ENCODE results near the gene CHD1L. TPM values are rescaled to one million over a fixed set of nuclear protein-coding genes. Genes with fewer than 3 reads are reported as not detected.

CHD1L gene
- total and polyA plus RNA-seq, 2 donors (not counting 3 experiments of a cell fraction or from before 2014, with no cell fraction given) = 12.3 to 33.8 TPM

DNA sequence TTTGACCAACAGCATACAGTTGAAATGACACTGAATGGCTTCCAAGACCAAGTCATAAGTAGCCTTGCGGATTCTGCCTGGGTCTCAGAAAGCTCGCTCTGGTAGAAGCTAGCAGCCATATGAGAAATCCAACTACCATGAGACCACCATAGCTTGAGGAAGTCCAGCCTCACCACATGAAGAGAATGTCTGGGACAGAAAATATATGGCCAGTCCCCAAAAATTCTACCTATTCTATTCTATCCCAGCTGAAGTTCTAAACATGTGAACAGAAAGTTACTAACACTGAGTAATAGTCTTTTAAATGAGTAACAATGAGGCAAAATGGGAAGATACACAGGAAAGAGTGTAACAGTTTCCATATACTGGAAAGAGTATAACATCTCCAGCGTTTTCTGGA, 26.4 kb upstream of the CHD1L start:
- intact Hi-C loops (cut with micrococcal nuclease) = no loop called here
- TF ChIP-seq EZH2 (IDR thresholded peaks at IDR 0.05; ENCODE audit: borderline replicate concordance, low read depth, low read length, severe bottlenecking) (no peak), JUN (IDR thresholded peaks at IDR 0.05; ENCODE audit: borderline replicate concordance, insufficient read depth, insufficient read length, low read depth) (no peak), MYC (IDR thresholded peaks at IDR 0.05; ENCODE audit: low read depth, low read length) (no peak), FOS (IDR thresholded peaks at IDR 0.05; ENCODE audit: borderline replicate concordance, insufficient read depth, low read length) (no peak), POLR2A (IDR thresholded peaks at IDR 0.05; ENCODE audit: low read depth, low read length) (no peak), MAX (IDR thresholded peaks at IDR 0.05; ENCODE audit: insufficient read depth, insufficient read length) (no peak), POLR2AphosphoS5 (IDR thresholded peaks at IDR 0.05; ENCODE audit: insufficient read depth, low read depth, low read length) (no peak)
- TF ChIP-seq, protein P1, sequence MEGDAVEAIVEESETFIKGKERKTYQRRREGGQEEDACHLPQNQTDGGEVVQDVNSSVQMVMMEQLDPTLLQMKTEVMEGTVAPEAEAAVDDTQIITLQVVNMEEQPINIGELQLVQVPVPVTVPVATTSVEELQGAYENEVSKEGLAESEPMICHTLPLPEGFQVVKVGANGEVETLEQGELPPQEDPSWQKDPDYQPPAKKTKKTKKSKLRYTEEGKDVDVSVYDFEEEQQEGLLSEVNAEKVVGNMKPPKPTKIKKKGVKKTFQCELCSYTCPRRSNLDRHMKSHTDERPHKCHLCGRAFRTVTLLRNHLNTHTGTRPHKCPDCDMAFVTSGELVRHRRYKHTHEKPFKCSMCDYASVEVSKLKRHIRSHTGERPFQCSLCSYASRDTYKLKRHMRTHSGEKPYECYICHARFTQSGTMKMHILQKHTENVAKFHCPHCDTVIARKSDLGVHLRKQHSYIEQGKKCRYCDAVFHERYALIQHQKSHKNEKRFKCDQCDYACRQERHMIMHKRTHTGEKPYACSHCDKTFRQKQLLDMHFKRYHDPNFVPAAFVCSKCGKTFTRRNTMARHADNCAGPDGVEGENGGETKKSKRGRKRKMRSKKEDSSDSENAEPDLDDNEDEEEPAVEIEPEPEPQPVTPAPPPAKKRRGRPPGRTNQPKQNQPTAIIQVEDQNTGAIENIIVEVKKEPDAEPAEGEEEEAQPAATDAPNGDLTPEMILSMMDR (IDR thresholded peaks at IDR 0.05; ENCODE audit: extremely low read depth in 1 of 2, insufficient read depth in 1 of 2, low read depth in 1 of 2, low read length in 2 of 2) = no peak
- no peaks in the 10 kb centered on the region for H3K9me3 ChIP-seq (replicated peaks; ENCODE audit: control insufficient read depth, insufficient read depth, low read length)
- no peak overlapping the region for H2AFZ ChIP-seq (ENCODE audit: low read depth, low read length)
- no peak overlapping the region for H3K4me3 ChIP-seq (replicated peaks in 1 of 3; ENCODE audit: insufficient read depth in 1 of 3, low read depth in 1 of 3, low read length in 3 of 3)
- no peaks in the 10 kb centered on the region for H3K4me1 ChIP-seq (ENCODE audit: control insufficient read depth, extremely low read depth, insufficient read depth, low read length)
- H3K79me2 ChIP-seq (ENCODE audit: control insufficient read depth, insufficient read depth, low read length) = no peaks in the 10 kb centered on the region
- DNase-seq (ENCODE audit: low read depth, low spot score) = no peak
- no peaks in the 10 kb centered on the region for H3K27me3 ChIP-seq (ENCODE audit: control insufficient read depth in 2 of 2, insufficient read depth in 2 of 2, low read length in 2 of 2)
- ChIA-PET CTCF (interaction anchor here (1.5 kb wide), 1 partner anchor 43 kb away, joined by 3 read pairs; no protein-coding TSS in a partner anchor), POLR2A (no interaction called here)
- H3K36me3 ChIP-seq (ENCODE audit: control insufficient read depth in 2 of 2, extremely low read depth in 1 of 2, insufficient read depth in 2 of 2, low read length in 2 of 2) = no peaks in the 10 kb centered on the region
- no peak overlapping the region for H3K27ac ChIP-seq (ENCODE audit: insufficient read depth, low read depth, low read length)
- H3K4me2 ChIP-seq (ENCODE audit: insufficient read depth, low read length) = no peak overlapping the region
- BruUV-seq (replicated peaks) = no TSS peak
- H3K9ac ChIP-seq (replicated peaks; ENCODE audit: extremely low read depth, insufficient read depth, low read length) = no peak overlapping the region
- FAIRE-seq = no peak
- no peaks in the 10 kb centered on the region for H3K9me1 ChIP-seq (replicated peaks; ENCODE audit: control insufficient read depth, extremely low read depth, insufficient read depth, low read length)
- dilution Hi-C loops (cut with MboI; ENCODE audit: extremely low pct_ligation_motif_present, low sequenced_read_pairs) = no loop called here
- no peaks in the 10 kb centered on the region for H4K20me1 ChIP-seq (replicated peaks; ENCODE audit: control insufficient read depth, extremely low read depth, insufficient read depth, low read length)

All from endothelial cell of umbilical vein (primary cell).